GM12892 (cell line): ENCODE data around the gene TCF15.

ENCODE experiments used
- POLR2A ChIP-seq: IDR thresholded peaks from 2 replicates; pipeline ENCODE4 v1.6.1; 2011; ENCODE audit warnings: low read depth, low read length, control low read depth
- POLR2AphosphoS5 ChIP-seq: IDR thresholded peaks from 2 replicates; pipeline ENCODE4 v1.6.1; 2011; ENCODE audit warnings: low read depth, low read length, control low read depth
- TAF1 ChIP-seq: IDR thresholded peaks from 2 replicates; pipeline ENCODE4 v1.6.1; 2011; ENCODE audit warnings: low read depth, mild to moderate bottlenecking, control low read depth, low read length, borderline replicate concordance

GRCh38 chr20:600141-600540 lies 10.0 kb downstream of the TCF15 start:
- TF ChIP-seq POLR2AphosphoS5 (no peak), POLR2A (no peak), TAF1 (no peak)
